ENCODE results near the gene GZMM. TPM values are rescaled to one million over a fixed set of nuclear protein-coding genes. Genes with fewer than 3 reads are reported as not detected.

Gene GZMM
- polyA plus RNA-seq, 3 donors = 0.32 to 1.4 (median 0.48) TPM

GRCh38 chr19:547836-548720, 4.2 kb downstream of the GZMM start:
- H3K36me3 ChIP-seq (replicated peaks in 1 of 2; ENCODE audit: control insufficient read depth in 1 of 2, insufficient read depth in 2 of 2, low read length in 2 of 2) = no peaks in the 10 kb centered on the region
- intact Hi-C loops (cut with micrococcal nuclease) = no loop called here
- Mint-ChIP-seq H3K36me3 (peaks cover 4% of the 10 kb centered on the region in 2 donors), H3K27me3 (ENCODE audit: low read depth in 3 of 3) (peaks cover 9 to 22% (median 15%) of the 10 kb centered on the region in 3 donors), H3K4me1 (peaks cover 17% of the 10 kb centered on the region), H3K27ac (no peak overlapping the region), H3K4me3 (no peak overlapping the region), H3K9me3 (peaks cover 0 to 2% (median 0%) of the 10 kb centered on the region in 7 donors)
- no peak overlapping the region for H3K9ac ChIP-seq (ENCODE audit: insufficient read depth, low read length, poor library complexity, severe bottlenecking)
- no peaks in the 10 kb centered on the region for H4K20me1 ChIP-seq (ENCODE audit: insufficient read depth, low read length)
- DNase-seq = no peak
- H2AFZ ChIP-seq (ENCODE audit: insufficient read depth, low read depth, low read length, poor library complexity, severe bottlenecking) = no peak overlapping the region
- peaks cover 0 to 11% of the 10 kb centered on the region in 2 donors for H3K4me1 ChIP-seq (ENCODE audit: control insufficient read depth in 1 of 2, insufficient read depth in 2 of 2, low read length in 2 of 2)
- no peak overlapping the region for H3K4me3 ChIP-seq (replicated peaks in 1 of 3; ENCODE audit: low read depth in 2 of 3, low read length in 3 of 3)
- H3K27me3 ChIP-seq (ENCODE audit: control insufficient read depth in 2 of 2, insufficient read depth in 2 of 2, low read length in 2 of 2) = no peaks in the 10 kb centered on the region
- no peaks in the 10 kb centered on the region for H3K9me3 ChIP-seq (replicated peaks in 1 of 2; ENCODE audit: control insufficient read depth in 1 of 2, insufficient read depth in 1 of 2, low read length in 2 of 2)
- H3K27ac ChIP-seq (ENCODE audit: low read depth in 1 of 2, low read length in 2 of 2) = no peak overlapping the region
- TF ChIP-seq CTCF (IDR thresholded peaks at IDR 0.05) = no peak
- H3K79me2 ChIP-seq (ENCODE audit: insufficient read depth, low read length) = no peaks in the 10 kb centered on the region
- H3K4me2 ChIP-seq (replicated peaks; ENCODE audit: extremely low read depth, low read length, poor library complexity, severe bottlenecking) = no peak overlapping the region
- WGBS (ENCODE audit: insufficient coverage) = 91% methylated on average over 20 of the region's 26 CpGs

DNA sequence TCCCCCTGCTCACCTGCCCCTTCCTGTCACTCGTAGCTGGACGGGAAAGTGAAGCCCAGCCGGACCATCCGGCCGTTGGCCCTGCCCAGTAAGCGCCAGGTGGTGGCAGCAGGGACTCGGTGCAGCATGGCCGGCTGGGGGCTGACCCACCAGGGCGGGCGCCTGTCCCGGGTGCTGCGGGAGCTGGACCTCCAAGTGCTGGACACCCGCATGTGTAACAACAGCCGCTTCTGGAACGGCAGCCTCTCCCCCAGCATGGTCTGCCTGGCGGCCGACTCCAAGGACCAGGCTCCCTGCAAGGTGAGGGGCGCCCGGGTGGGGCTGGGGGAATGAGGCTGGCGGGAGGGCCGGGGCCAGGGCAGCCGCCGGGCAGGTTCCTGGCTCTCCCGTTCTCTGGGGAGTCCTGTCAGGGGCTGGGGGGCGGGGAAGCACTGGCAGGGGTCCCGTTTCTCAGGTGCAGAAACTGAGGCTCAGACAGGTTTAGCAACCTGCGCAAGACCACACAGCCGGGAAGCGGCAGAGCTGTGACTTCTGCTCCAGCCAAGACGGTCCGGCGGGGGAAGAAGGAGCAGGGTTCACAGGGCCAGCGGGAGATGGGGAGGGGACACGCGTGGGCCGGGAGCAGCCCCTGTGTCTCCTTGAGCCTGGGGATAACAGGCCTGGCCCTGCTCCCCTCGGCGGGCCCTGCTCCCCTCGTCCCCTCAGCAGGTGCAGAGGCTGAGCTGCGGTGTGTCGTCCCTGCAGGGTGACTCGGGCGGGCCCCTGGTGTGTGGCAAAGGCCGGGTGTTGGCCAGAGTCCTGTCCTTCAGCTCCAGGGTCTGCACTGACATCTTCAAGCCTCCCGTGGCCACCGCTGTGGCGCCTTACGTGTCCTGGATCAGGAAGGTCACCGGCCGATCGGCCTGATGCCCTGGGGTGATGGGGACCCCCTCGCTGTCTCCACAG, 5.3 kb downstream of the GZMM start:
- Mint-ChIP-seq H3K27ac (no peak overlapping the region), H3K4me1 (peaks cover 8% of the 10 kb centered on the region), H3K27me3 (ENCODE audit: low read depth in 3 of 3) (peaks cover 9 to 17% (median 11%) of the 10 kb centered on the region in 3 donors), H3K36me3 (no peaks in the 10 kb centered on the region), H3K9me3 (peaks cover 0 to 2% (median 0%) of the 10 kb centered on the region in 7 donors), H3K4me3 (no peak overlapping the region)
- no peak for TF ChIP-seq CTCF (IDR thresholded peaks at IDR 0.05)
- intact Hi-C loops (cut with micrococcal nuclease) = no loop called here
- no peaks in the 10 kb centered on the region for H3K9me3 ChIP-seq (replicated peaks in 1 of 2; ENCODE audit: control insufficient read depth in 1 of 2, insufficient read depth in 1 of 2, low read length in 2 of 2)
- no peaks in the 10 kb centered on the region for H3K27me3 ChIP-seq (ENCODE audit: control insufficient read depth in 2 of 2, insufficient read depth in 2 of 2, low read length in 2 of 2)
- H3K4me3 ChIP-seq (replicated peaks in 1 of 3; ENCODE audit: low read depth in 2 of 3, low read length in 3 of 3) = no peak overlapping the region
- no peak overlapping the region for H3K4me2 ChIP-seq (replicated peaks; ENCODE audit: extremely low read depth, low read length, poor library complexity, severe bottlenecking)
- no peaks in the 10 kb centered on the region for H4K20me1 ChIP-seq (ENCODE audit: insufficient read depth, low read length)
- no peak overlapping the region for H3K27ac ChIP-seq (ENCODE audit: low read depth in 1 of 2, low read length in 2 of 2)
- H3K79me2 ChIP-seq (ENCODE audit: insufficient read depth, low read length) = no peaks in the 10 kb centered on the region
- H3K9ac ChIP-seq (ENCODE audit: insufficient read depth, low read length, poor library complexity, severe bottlenecking) = no peak overlapping the region
- peaks cover 0 to 6% of the 10 kb centered on the region in 2 donors for H3K4me1 ChIP-seq (ENCODE audit: control insufficient read depth in 1 of 2, insufficient read depth in 2 of 2, low read length in 2 of 2)
- H2AFZ ChIP-seq (ENCODE audit: insufficient read depth, low read depth, low read length, poor library complexity, severe bottlenecking) = no peak overlapping the region
- WGBS (ENCODE audit: insufficient coverage) = 87% methylated on average over 35 of the region's 52 CpGs
- H3K36me3 ChIP-seq (replicated peaks in 1 of 2; ENCODE audit: control insufficient read depth in 1 of 2, insufficient read depth in 2 of 2, low read length in 2 of 2) = no peaks in the 10 kb centered on the region
- no peak for DNase-seq
